COLO829 (cell line): ENCODE data around the gene BCOR.

Experiments
- DNase-seq: peaks from one replicate; pipeline ENCODE4 v3.0.0; 2012; ENCODE audit warnings: low spot score

The BCOR gene

DNA sequence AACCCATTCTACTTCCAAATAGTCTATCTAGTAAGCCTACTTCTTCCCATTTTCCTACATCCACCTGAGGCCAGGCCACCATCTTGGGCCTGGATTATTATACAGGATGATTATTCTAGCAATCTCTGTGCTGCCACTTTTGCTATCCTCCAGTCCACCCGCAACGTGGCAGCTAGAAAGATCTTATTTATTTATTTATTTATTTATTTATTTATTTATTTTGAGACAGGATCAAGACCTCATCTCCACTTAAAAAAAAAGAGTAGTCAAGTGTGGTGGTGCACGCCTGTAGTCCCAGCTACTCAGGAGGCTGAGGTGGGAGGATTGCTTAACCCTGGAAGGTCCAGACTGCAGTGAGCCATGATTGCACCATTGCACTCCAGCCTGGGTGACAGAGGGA is 15.2 kb upstream of the BCOR start:
- DNase-seq = no peak

DNA sequence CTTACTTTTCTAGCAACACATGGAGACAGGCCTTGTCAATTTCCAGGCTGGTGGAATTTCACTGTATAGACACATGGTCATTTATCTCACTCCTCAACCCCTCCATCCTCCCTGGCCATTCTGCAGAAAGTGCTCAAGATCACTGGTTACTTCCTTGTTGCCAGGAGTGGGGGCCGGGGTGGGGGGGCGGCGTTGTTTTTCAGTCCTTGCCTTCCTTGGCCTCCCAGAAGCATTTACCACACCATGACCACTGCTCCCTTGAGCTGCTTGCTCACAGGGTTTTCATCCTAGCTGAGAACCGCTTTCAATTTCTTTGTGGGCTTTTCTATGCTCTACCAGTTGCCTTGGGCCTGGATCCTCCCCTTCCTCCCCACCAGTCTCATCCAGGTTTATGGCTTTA is 14.1 kb upstream of the BCOR start:
- no peak for DNase-seq

DNA sequence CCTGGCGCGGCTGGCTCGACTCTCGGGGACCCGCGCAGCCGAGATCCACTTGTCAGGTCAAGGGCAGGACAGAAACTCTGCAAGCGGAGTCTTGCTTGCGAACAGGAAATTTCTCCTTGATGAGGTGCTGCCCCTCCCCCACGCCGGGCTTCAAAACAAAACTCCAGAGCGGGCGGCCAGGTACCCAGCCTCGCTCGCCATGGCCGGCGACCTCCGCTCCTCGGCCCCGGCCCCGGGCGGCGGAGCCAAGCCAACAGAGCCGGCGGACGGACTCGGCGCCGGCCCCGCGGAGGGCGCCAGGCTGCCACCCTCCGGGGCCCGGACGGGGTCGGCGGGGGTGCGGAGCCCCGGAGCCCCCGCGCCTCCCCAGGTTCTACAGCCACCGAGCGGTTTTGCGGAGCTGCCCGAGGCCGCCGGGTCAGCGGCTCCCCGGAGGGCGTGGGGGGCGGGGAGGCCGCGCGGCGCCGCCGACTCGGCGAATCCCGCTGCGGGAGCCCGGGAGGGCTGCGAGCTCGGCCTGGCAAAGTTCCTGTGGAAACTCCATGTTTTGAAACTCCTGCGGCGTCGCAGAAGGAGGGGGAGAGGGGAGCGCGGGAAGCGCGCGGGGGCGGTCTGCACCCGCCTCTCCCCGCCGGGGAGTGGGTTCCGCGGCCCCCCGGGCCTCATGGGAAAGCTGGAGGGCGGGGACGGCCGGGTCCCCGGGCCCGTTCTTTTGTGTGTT is 11.7 kb upstream of the BCOR start:
- DNase-seq = no peak

DNA sequence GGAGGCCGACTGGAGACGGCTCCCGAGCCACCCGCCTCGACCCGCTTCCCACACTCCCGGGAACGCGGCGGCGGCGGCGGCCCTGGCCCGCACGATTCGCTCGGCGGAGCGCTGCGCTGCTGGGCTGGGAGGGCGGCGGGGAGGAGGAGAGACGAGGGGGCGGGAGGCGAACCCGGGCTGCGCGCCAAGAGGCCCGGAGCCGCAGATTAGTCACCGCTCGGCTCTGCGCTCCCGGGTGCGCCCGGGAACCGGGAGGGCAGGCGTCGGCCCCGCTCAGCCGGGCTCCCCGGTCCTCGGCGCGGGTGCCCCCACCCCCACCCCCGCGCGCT is 11.2 kb upstream of the BCOR start:
- peak; percentile 53 for DNase-seq

DNA sequence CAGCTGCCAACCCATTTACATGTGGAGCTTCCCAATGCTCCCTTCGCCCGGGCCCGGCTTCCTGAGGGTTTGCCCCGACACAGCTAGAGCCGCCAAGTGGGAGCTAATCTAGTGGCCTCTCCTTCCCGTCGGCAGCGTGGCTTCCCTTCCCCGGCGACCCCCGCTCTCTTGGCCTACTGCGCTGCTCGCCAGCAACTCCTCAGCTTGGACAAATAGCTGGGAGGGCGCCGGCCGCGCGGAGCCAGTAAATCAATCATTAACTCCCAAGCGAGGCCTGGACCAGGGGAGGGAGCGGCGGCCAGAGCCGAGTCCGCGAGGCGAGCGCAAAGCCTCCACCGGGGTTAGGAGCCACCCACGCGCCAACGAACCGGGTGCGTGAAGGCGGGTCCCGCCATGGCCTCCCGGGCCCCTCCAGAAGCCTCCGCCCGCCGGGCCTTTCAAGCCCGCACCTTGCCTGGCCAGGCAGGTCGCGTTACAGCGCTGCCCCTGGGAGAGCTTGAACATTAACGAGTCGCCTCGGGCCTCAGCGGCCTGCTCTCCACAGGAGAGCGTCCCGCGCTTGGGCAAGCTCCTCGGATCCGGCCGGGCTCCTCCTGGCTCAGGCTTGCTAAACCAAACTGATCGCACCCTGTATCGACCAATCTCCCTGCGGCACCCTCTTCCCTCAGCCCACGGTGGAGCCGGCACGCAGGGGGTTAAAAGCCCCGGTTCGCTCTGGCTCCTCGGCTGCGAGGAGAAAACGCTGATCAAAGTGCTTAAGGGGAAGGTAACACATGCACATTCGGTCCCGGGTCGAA is 10.6 kb upstream of the BCOR start:
- no peak for DNase-seq

DNA sequence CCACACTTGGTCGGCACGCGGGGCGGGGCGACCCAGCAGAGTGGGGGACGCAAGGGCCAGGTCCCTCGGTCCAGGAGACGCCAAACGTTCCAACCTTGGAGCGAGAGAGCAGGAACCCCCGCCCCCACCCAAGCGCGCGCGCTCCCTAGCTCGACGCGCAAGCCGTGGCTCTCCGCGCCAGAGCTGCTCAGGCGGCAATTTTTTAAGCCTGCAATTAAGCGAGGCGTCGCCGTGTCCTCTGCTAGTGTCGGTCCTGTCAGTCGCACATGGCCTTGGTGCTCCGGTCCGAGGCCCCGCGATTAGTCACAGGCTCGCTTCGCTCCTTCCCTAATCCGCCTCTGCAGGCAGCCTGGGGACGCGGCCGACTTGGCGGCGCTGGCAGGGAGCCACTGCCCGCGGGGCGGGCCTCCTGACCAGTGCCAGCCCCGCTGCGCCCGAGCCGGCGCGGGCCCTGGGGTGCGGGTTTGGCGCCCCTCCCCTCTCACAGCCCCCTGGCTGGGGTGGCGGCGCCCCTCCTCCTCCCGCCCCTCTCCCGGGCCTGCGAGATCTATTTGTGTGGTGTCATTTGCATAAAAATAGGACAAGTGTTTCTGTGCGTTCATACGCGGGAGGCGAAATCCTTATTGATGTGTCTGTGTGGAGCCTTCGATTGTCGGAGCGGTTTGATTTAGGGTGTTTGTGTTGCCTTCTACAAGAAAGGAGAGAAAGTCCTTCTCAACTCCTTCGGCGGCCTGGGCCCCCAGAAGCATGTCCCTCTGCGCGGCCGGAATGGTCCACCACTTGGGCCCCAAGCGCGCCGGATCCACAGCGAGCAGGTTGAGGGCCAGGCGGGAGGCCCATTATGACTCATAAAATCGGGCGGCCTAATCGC is 9.8 kb upstream of the BCOR start:
- DNase-seq = no peak

DNA sequence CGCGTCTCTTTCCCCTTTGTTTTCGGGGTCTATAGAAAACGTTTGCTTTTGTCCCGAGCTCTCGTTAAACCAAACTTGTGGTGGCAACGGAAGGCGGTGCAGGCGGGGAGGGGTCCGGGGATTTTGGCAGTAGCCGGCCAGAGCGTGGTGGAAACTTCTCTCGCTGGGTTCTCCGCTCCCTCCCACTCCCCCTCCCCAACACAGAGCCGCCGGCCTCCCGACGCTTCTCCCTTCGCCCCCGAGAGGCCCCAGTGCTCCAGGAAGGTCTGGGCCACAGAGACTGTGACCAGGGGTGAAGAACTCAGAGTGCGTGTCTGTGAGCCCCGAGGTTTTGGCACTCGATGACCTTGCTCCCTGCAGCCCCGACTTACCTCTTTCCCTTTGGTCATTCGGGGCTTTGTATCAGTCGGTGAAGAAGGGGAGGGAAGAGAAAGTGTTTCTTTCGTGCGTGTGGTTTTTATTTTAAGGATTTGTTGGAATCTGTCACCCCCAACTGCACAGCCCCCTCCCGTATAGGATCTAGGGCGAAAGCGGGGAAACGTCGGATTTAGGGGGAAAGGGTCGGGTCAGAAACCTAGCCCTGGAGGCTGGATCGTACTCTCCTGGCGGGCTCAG is 9.0 kb upstream of the BCOR start:
- no peak for DNase-seq

DNA sequence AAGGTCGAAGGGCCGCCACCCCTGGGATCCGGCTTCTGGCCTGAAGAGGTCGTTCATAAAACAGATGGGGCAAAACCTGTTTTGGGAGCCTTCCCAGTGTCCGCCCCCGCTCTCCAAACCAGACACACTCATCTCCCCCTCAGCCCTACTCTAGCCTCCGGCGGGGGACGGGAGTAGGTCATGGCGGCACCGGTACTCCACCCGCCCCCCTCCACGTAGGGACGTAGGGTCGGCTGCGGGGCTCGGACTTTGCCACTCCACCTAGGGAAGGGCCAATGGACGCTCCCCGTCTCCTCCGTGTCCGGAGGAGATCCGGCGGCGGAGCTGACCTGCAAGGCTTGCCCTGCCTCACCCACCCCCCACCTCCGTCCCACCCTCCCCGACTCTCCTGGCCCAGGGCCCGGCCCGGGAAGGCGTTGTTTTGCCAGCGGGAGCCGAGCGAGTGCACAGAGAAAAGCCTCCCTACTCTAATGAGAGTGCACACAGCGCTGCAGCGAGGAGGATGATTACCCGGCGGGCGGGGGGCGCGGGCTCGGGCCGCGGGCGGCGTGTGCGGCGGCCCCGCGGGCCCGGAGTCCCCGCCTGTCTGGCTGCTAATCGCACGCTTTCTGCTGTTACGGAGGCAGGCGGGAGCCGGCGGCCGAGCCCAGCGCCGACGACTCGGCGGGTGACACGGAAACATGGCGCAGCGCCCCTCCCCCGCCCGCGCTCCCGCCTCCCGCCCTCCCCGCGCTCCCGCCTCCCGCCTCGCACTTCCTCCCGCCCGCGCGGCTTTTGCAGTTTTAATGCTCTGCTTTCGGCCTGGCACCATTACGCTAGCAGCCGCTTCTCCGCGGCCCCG is 8.3 kb upstream of the BCOR start:
- DNase-seq = no peak

DNA sequence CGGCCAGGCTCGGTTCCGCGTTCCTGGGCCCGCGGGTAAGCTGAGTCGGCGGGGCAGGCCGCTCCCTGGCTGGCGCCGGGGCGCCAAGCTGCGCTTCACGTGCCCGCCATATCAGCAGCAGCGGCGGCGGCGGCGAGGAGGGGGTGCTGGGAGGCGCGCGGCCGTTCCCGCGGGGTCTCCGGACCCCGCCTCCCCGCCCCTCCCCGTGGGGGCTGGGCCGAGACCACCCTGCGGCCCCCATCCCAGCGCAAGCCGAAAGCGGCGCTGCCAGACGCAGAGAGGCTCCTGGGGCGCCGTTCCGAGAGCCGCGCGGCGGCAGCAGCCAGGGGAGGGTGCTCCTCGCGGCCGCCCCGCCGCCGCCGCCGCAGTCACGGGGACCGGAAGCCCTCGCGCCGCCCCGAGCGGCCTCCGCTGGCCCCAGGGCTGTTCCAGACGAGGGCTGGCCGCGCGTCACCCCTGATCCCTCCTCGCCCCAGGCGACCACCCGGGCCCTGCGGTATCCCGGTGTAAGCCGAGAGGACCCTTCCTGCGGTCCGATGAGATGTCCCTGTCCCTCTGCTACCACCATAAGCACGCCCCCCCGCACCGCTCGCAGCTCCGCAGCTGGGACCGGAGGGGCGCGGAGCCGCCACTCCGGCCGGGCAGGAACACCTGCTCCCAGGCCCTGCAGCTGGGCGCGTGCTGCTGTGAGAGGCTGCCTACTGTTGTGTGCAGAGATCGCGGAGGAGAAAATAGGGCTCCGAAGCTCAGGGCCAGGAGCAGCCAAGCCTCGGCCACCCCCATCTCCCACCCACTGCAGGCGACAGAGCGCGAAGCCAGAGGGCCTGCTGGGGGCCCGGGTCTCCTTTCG is 7.5 kb upstream of the BCOR start:
- DNase-seq = no peak

DNA sequence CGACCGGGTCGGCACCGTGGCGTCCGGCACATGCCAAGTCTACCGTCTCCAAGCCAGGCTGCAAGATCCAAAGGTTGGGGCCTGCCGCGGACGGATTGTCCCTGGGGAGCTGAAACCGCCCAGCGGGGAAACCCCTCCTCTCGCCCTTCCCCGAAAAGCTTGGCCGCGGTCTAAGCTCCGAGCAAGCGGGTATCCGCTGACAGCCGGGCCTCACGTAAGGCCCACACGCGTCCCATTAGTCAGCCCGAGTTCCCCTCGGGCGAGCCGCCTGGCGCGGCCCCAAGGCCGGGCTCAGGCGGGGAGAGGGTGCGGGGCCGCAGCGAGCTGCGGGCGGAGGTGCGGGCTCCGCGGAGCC is 6.8 kb upstream of the BCOR start:
- no peak for DNase-seq

DNA sequence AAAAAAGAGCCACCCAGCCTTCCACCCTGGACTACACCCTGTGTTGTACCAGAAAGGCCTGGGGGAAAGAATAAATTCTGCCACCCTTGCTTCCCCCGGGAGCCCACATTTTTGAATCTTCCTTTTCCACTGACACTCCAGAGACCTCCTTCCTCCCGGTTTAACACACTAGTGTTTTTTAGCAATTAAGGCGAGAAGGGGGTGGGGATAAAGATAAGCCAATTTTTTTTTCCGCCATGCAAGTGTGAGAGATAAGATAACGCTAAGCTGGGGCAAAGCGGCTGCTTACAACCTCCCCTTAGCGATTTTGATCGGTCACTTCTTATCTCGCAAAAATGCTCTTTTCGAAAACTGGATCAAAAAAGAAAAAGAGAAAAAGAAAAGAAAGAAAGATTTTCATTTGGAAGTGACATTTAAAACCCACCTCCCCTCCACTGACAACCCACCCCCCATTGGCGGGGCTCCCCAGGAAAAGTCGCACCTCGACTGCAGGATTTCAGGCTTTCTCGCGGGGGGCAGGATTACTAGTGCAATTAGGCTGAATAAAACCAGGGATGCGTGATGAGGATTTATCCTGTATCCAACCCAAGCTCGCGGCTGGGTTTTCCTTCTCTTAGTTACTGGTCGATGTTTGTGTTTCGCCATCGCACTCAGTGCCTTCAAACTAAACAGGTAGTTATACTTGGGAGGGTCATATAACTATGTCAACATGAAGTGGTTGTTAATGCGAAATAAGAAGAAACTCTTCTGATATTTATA is 6.0 kb upstream of the BCOR start:
- no peak for DNase-seq

DNA sequence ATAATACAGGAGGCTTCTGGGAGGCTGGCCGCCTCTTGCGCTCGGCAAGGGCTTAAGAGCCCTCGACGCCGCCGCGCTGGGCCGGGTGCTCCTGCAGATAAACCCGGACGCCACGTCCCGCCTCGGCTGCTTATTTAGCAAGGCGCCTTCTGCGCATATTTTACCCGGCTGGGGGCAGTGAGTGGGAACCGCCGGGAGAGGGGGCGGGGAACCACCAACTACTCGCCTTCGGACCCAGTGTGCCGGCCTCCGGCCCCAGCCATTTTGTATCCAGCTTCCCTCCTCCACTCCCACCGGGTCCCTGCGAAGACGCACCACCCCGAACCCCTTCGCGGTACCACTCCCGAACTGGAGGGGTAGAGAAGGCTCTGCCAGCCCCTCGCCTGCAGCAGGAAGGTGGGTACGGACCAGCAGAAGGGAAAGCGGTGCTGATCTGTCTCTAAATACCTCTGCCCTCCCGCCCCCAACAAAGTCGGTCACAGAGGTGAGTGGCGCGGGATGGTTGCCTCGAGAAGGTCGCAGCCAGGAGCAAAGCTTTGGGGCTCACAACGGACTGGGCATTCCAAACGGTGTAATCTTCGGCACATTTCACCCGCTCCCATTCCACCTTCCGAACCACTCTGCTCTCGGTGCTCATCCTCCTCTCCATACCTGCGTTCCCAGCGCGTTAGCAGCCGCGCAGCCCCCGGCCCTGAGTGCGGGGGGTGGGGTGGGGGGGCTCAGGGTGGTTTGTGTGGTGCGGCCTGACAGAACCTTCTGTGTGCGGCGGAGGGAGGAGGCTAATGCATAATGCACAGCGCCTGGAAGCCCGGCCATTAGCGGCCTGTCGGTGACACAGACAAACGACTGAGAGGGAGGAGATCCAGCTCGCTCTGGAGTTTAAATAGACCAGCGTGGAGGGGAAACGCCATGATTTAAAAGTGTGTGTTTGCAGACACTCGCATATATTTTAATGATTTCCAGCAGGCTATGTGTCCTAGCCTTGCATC is 4.9 kb upstream of the BCOR start:
- no peak for DNase-seq

DNA sequence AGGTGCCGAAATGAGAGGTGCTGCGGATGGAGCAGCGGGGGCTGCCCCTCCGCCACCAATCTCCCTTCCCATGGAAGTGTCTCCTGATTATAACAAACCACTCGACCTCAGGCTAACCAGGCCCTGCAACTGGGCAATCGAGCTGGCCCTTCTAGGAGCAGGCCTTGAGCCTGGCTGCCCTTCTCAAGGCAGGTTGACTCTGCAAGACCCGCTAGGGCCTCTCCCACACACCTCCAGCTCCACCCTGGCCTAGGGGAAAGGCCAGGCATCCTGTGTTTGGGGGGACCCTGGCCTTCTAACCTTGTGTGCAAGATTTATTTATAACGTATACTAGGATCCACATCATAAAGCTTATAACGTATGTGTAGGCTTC is 3.7 kb upstream of the BCOR start:
- DNase-seq = no peak

DNA sequence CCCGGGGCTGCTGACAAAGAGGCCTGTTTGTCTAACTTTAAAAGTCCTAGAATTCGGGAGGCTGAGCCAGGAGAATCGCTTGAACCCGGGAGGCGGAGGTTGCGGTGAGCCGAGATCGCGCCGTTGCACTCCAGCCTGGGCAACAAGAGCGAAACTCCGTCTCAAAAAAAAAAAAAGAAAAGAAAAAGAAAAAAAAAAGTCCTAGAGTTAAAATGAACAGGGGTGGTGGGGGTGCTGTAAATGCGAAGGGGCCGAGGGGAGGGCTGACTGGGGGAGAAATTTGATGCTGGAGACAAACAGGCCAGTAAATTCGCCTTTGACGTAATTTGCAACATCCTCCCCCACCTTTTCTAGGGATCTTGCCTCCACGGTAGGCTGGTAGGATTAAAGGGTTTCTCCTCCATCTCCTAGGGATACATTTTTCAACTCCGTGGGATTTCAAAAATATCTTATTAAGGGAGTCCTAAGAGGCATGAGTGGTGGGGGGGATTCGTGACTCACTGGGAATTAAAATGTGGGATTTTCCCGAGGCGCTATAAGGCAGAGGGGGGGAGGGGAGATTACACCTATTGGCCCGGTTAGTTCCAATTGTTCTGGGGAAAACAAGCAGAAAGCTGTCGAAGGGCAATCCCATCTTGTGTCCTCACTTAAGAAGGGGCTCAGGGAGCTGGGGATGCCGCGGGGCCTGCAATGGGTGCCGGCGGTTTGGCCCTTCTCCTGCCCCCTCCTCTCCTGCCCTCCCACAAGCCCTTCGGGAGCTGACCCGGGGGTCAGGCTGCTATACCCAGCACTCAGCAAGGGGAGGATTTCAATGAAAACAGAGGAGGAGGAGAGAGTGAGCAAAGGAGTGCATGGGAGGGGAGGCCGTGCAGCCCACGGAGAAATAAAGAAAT is 3.0 kb upstream of the BCOR start:
- no peak for DNase-seq

DNA sequence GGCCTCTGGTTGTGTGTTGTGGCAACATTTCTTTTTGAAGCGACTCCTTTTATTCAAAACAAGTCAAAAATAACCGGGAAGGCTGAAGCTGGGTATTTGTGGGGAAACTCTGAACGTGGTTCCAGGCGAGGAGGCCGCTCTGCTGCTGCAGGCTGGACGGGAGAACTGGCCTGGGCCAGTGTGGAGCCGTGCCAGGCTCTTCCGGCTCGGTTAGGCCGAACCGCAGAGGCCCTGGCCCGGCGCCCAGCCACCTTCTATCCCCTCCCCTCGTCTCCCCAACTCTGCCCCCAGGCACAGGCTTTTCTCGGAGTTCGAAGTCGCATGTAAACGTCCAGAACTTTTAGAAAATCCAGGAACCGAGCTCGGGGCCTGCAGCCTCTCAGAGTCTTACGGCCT is 2.4 kb upstream of the BCOR start:
- no peak for DNase-seq

DNA sequence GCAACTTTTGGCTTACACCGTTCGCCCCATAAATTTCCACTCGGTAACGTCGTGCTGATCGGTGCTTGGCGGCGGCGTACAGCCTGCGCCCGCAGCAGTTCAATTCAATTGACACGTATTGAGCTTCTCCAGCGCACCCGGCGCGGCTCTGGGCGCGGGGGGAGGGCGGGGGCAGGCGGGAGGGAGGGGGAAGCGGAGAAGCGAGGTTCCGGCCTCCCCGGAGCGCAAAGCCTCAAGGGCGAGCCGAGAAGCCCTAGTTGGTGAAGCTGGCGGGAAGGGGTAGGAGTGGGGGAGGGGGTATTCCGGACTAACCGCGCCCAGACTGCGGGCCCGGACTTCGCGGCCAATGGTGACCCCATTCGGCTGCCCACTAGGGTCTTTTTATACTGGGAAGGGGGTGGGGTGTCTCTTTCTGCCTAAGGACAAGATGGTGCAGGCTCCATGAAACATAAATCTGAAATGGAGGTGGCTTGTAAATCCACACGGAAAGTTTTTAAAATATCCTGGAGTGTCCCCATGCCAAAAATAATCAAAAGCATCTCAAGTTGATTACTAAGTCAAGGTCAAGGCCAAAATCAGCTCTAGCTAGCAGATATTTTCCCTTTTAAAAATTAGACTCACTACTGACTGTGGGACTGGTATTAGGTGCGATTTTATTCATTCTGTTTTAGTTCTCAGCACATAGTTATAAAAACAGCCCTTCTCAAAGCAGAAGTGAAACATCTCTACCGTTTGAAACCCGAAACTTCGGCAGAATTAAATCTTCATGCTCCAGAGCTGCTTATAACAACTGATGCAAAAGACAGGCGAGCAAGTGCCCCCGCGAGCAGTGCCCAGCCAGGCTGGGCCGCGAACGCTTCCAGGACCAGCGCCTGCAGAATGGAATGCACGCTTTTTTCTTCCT is 1.5 kb upstream of the BCOR start:
- DNase-seq = no peak
